ENCODE results near the gene CALCOCO2.
"Not testable (repeated sequence)": the region's sequence is repeated elsewhere in the genome, so short reads cannot be mapped to it uniquely, and the experiment has no call there.

The CALCOCO2 gene

GRCh38 chr17:48814504-48814903 is 16.3 kb upstream of the CALCOCO2 start:
- peak; percentile 89 for TF ChIP-seq CTCF (conservative IDR thresholded peaks at IDR 0.05; ENCODE audit: control insufficient read depth, insufficient read depth, low read depth, low read length)
- no peak overlapping the region for H3K4me3 ChIP-seq (ENCODE audit: control insufficient read depth, low read depth, low read length)
- peak; percentile 55 for DNase-seq (ENCODE audit: low read depth)

DNA sequence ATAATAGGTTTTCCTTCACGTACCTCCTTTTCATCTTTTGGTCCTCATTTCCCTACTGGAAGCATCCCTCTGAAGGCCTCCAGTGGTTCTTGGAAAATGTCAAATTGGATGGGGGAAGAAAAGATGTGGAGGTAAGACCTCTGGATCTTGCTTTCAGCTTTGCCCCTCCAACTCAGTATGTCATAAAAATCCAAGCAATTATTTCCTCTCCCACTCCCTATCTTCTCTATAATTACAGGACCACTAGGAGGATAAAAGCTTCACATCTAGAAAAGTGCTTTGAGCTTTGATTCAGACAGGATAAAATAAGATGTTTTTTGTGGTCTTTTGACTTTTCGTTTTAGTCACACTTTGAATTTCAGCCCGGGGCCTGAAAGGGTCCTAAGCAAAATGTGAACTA is 15.5 kb upstream of the CALCOCO2 start:
- H3K4me3 ChIP-seq (ENCODE audit: control insufficient read depth, low read depth, low read length): no peak overlapping the region
- no peak for TF ChIP-seq CTCF (conservative IDR thresholded peaks at IDR 0.05; ENCODE audit: control insufficient read depth, insufficient read depth, low read depth, low read length)
- DNase-seq (ENCODE audit: low read depth): no peak

DNA sequence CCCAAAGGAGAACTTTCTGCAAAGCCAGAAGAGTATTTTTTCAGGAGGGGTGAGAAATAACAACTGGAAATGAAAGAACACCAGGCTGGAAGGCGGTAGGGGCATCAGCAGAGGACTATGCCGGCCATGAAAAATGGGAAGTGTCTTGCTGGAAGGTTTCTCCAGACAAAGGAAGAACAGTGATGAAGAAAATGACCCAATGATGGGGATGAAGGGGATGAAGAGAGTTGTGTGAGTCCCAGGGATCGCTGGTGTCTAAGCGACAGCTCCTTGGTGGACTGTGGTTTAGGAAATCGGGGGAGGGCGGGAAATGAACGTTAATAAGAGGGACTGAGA is 14.4 kb upstream of the CALCOCO2 start:
- peak overlapping the region; percentile 35 for H3K4me3 ChIP-seq (ENCODE audit: control insufficient read depth, low read depth, low read length)

DNA sequence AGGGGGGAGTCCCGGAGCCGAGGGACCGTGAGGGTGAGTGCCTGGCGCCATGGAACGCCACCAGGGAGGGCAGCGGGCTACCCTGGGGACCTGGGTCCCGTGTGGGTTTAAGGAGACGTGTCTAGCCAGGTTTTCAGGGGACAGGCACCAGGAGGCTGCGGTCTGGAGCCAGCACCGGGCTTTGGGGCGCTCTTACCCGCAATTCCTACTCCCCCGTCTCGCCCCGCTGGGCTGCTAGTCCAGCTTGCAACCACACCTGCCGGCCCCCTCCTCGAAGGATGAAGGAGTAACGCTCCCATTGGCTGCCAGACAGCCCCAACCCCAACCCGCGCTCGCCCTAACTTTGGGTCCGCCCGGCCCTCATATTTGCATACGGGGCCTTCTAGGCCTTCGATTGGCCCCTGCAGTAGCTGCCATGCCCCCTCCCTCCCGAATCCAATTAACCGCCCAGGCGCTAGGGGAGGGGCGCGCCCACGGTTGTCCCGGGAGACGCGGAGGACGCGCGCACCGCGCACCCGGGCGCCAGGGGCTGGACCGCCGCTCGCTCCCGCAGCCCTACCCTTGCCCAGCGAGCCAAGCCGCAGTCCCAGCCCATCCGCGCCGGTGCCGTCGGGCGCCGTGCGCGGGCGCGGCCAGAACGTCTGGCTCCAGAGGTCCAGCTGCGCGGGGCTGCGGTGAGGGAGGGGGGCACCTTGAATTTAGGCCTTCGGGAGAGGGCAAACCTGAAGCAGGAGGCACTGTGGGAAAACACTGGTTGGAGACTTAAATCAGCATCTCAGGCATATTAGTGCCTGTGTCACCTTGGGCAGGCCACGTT is 13.9 kb upstream of the CALCOCO2 start, which contains the start of gene TTLL6:
Gene TTLL6 (minus strand): TSS at position 456 of the 817 bp plus-strand sequence. CDS start 157 bp downstream, at position 299.
- H3K4me3 ChIP-seq (ENCODE audit: control insufficient read depth, low read depth, low read length): peak within 1 kb of the TSS; percentile 41
- DNase-seq (ENCODE audit: low read depth): peak; percentile 55
- no peak for TF ChIP-seq CTCF (conservative IDR thresholded peaks at IDR 0.05; ENCODE audit: control insufficient read depth, insufficient read depth, low read depth, low read length)

More for the DNA sequence above, 14.4 kb upstream of the CALCOCO2 start:
- TF ChIP-seq CTCF (conservative IDR thresholded peaks at IDR 0.05; ENCODE audit: control insufficient read depth, insufficient read depth, low read depth, low read length): no peak
- no peak for DNase-seq (ENCODE audit: low read depth)

- no peak for DNase-seq (ENCODE audit: low read depth)
- no peak for TF ChIP-seq CTCF (conservative IDR thresholded peaks at IDR 0.05; ENCODE audit: control insufficient read depth, insufficient read depth, low read depth, low read length)
- no peak overlapping the region for H3K4me3 ChIP-seq (ENCODE audit: control insufficient read depth, low read depth, low read length)
These were observed 12.4 kb upstream of the CALCOCO2 start for GRCh38 chr17:48818361-48818841.

DNA sequence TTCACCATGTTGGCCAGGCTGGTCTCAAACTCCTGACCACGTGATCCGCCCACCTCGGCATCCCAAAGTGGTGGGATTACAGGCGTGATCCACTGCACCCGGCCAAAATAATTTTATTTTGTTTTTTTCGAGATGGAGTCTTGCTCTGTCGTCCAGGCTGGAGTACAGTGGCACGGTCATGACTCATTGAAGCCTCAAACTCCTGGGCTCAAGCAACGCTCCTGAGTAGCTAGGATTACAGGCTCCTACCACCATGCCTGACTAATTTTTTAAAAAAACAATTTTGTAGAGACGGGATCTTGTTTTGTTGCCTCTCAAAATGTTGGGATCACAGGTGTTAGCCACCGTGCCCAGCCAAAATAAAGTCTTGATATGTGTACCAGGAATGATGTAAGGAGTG is 11.4 kb upstream of the CALCOCO2 start:
- DNase-seq (ENCODE audit: low read depth): no peak
- no peak for TF ChIP-seq CTCF (conservative IDR thresholded peaks at IDR 0.05; ENCODE audit: control insufficient read depth, insufficient read depth, low read depth, low read length)
- H3K4me3 ChIP-seq (ENCODE audit: control insufficient read depth, low read depth, low read length): no peak overlapping the region

- H3K4me3 ChIP-seq (ENCODE audit: control insufficient read depth, low read depth, low read length); DNase-seq (ENCODE audit: low read depth): not testable (repeated sequence)
These were observed 9.9 kb upstream of the CALCOCO2 start for GRCh38 chr17:48820936-48821335.

Data from fibroblast of mammary gland (primary cell).